ENCODE results near the gene NUAK1.

Gene NUAK1

GRCh38 chr12:106082216-106083175 lies 56.3 kb downstream of the NUAK1 start:
- DNase-seq (ENCODE audit: low read depth in 2 of 2): no peak

- DNase-seq (ENCODE audit: low read depth in 2 of 2): no peak
Measured at GRCh38 chr12:106081606-106082005, 57.1 kb downstream of the NUAK1 start.

- no peak for DNase-seq (ENCODE audit: low read depth in 2 of 2)
Measured at GRCh38 chr12:106080791-106081170, 58.0 kb downstream of the NUAK1 start.

GRCh38 chr12:106080041-106080790 lies 58.5 kb downstream of the NUAK1 start:
- no peak for DNase-seq (ENCODE audit: low read depth in 2 of 2)

GRCh38 chr12:106079148-106079738 lies 59.5 kb downstream of the NUAK1 start:
- no peak for DNase-seq (ENCODE audit: low read depth in 2 of 2)

GRCh38 chr12:106078358-106079010 lies 60.3 kb downstream of the NUAK1 start:
- DNase-seq (ENCODE audit: low read depth in 2 of 2): no peak

- DNase-seq (ENCODE audit: low read depth in 2 of 2): no peak
Measured at GRCh38 chr12:106074706-106075392, 63.9 kb downstream of the NUAK1 start.

GRCh38 chr12:106074361-106074705 lies 64.4 kb downstream of the NUAK1 start:
- no peak for DNase-seq (ENCODE audit: low read depth in 2 of 2)

- no peak for DNase-seq (ENCODE audit: low read depth in 2 of 2)
Measured at GRCh38 chr12:106073179-106073578, 65.6 kb downstream of the NUAK1 start.

- no peak for DNase-seq (ENCODE audit: low read depth in 2 of 2)
Measured at GRCh38 chr12:106072751-106073150, 66.0 kb downstream of the NUAK1 start.

- DNase-seq (ENCODE audit: low read depth in 2 of 2): no peak
Measured at GRCh38 chr12:106071686-106072085, 67.1 kb downstream of the NUAK1 start.

GRCh38 chr12:106070611-106071010 lies 68.1 kb downstream of the NUAK1 start:
- DNase-seq (ENCODE audit: low read depth in 2 of 2): no peak

GRCh38 chr12:106070147-106070546 lies 68.6 kb downstream of the NUAK1 start:
- DNase-seq (ENCODE audit: low read depth in 2 of 2): no peak

GRCh38 chr12:106068296-106068695 lies 70.5 kb downstream of the NUAK1 start:
- DNase-seq (ENCODE audit: low read depth in 2 of 2): no peak

- no peak for DNase-seq (ENCODE audit: low read depth in 2 of 2)
Measured at GRCh38 chr12:106067606-106068205, 71.0 kb downstream of the NUAK1 start.

- DNase-seq (ENCODE audit: low read depth in 2 of 2): no peak
Measured at GRCh38 chr12:106066726-106067325, 71.9 kb downstream of the NUAK1 start.

- no peak for DNase-seq (ENCODE audit: low read depth in 2 of 2)
Measured at GRCh38 chr12:106066051-106066705, 72.6 kb downstream of the NUAK1 start.

- DNase-seq (ENCODE audit: low read depth in 2 of 2): no peak
Measured at GRCh38 chr12:106065506-106065905, 73.2 kb downstream of the NUAK1 start.

GRCh38 chr12:106064721-106065021 lies 74.1 kb downstream of the NUAK1 start:
- DNase-seq (ENCODE audit: low read depth in 2 of 2): no peak
